Ishikawa (cell line): ENCODE data around the gene NLE1.

Experiments
- CEBPB ChIP-seq: IDR thresholded peaks from 2 replicates; pipeline ENCODE4 v1.6.1; 2012
- CREB1 ChIP-seq: IDR thresholded peaks from 2 replicates; pipeline ENCODE4 v1.6.1; 2012; ENCODE audit warnings: low read depth
- EGR1 ChIP-seq: IDR thresholded peaks from 2 replicates; pipeline ENCODE4 v1.6.1; 2012
- EP300 ChIP-seq: IDR thresholded peaks from 2 replicates; pipeline ENCODE4 v1.6.1; 2012; ENCODE audit warnings: borderline replicate concordance
- FOXM1 ChIP-seq: IDR thresholded peaks from 2 replicates; pipeline ENCODE4 v1.6.1; 2012; ENCODE audit warnings: low read depth, borderline replicate concordance
- MAX ChIP-seq: IDR thresholded peaks from 2 replicates; pipeline ENCODE4 v1.6.1; 2012
- NFIC ChIP-seq: IDR thresholded peaks from 2 replicates; pipeline ENCODE4 v1.6.1; 2012
- RAD21 ChIP-seq: IDR thresholded peaks from 2 replicates; pipeline ENCODE4 v1.6.1; 2012; ENCODE audit warnings: low read depth
- REST ChIP-seq: IDR thresholded peaks from 2 replicates; pipeline ENCODE4 v1.6.1; 2012; ENCODE audit warnings: low read depth, mild to moderate bottlenecking
- TAF1 ChIP-seq: IDR thresholded peaks from 2 replicates; pipeline ENCODE4 v1.6.1; 2012; ENCODE audit warnings: low read depth, mild to moderate bottlenecking
- TCF12 ChIP-seq: IDR thresholded peaks from 2 replicates; pipeline ENCODE4 v1.6.1; 2012; ENCODE audit warnings: low read depth
- TEAD4 ChIP-seq: IDR thresholded peaks from 2 replicates; pipeline ENCODE4 v1.6.1; 2012
- USF1 ChIP-seq: IDR thresholded peaks from 2 replicates; pipeline ENCODE4 v1.6.1; 2012
- YY1 ChIP-seq: IDR thresholded peaks from 2 replicates; pipeline ENCODE4 v1.6.1; 2012; ENCODE audit warnings: low read depth
- ZBTB7A ChIP-seq: IDR thresholded peaks from 2 replicates; pipeline ENCODE4 v1.6.1; 2012; ENCODE audit warnings: low read depth

The NLE1 gene

GRCh38 chr17:35117984-35118383 is 24.1 kb downstream of the NLE1 start:
- TF ChIP-seq RAD21 (peak; percentile 13; the same call in 1 of the 2 replicates), REST (no peak)

GRCh38 chr17:35116845-35117244 is 25.3 kb downstream of the NLE1 start:
- TF ChIP-seq TCF12 (no peak), MAX (no peak), USF1 (no peak), TEAD4 (no peak), NFIC (no peak), EP300 (no peak), CEBPB (no peak), EGR1 (no peak), FOXM1 (no peak), RAD21 (no peak), TAF1 (no peak), CREB1 (no peak)

GRCh38 chr17:35104844-35105450 is 37.2 kb downstream of the NLE1 start:
- TF ChIP-seq CREB1 (no peak), NFIC (no peak), USF1 (no peak), EGR1 (no peak), REST (no peak), TCF12 (no peak), CEBPB (no peak), FOXM1 (no peak), ZBTB7A (no peak), TEAD4 (no peak)

- TF ChIP-seq YY1: no peak
- no peak for TF ChIP-seq TEAD4
Measured at GRCh38 chr17:35103271-35103670, 38.8 kb downstream of the NLE1 start.

- TF ChIP-seq YY1 (no peak), NFIC (no peak), CEBPB (no peak), RAD21 (no peak), EGR1 (no peak), MAX (no peak), TCF12 (no peak), FOXM1 (no peak), REST (no peak)
Measured at GRCh38 chr17:35101725-35102124, 40.4 kb downstream of the NLE1 start.
